ENCODE data around the gene ZNF331.

ZNF331 gene

DNA sequence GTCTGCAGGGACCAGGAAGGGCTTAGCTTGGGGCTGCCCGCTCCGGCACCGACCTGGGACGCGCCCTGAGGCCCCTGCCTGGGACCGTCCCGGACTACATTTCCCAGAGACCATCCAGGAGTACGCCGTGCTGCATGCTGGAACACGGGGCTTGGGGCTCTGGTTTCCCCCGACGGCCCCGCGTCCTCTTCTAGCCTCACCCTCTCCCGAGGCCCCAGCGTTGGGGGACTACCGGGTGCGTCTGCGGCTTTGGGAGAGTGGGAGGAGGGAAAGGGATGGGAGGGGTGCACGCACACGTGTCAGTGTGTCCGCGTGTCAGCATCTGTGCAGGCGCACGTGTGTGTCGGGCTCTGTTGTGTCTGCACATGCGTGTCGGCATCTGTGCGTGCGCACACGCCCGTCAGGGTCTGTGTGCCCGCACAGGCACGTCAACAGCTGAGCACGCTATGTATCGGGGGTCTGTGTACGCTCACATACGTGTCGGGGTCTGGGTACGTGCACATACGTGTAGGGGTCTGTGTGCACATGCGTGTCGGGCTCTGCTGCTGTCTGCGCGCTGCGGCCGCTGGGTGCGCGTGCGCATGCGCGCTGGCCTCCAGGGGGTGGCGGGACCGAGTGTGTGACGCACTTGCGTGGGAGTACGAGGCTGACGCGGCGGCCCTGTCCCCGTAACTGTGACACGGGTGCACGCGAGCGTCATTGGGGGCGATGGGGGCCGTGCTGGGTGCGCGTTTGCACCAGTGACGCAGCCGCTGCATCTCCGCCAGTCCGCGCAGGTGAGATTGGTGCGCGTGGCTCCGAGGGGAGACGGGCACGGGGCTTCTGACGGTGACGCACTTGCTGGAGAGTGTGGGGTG lies at the start of gene ZNF331:
Gene ZNF331 (plus strand): TSS at position 625 of the 857 bp plus-strand sequence. CDS start 31,232 bp downstream, outside the sequence.
- ChIA-PET POLR2A (interaction anchor here (0.6 to 3.0 kb wide), 3 partner anchors 17 to 651 kb away, joined by 3 to 17 read pairs (median 3); no protein-coding TSS in a partner anchor), CTCF (interaction anchor here (1.2 kb wide), 1 partner anchor 107 kb away, joined by 5 read pairs; no protein-coding TSS in a partner anchor)
- peaks cover 20 to 38% of the 10 kb centered on the region in 2 experiments for H3K36me3 ChIP-seq (ENCODE audit: control insufficient read depth in 2 of 2, insufficient read depth in 1 of 2, low read length in 2 of 2)
- peak within 1 kb of the TSS; percentile 74; the same call in 1 of the 2 replicates for H3K27ac ChIP-seq (ENCODE audit: extremely low read depth, low read depth, low read length)
- no peaks in the 10 kb centered on the region for H3K9me3 ChIP-seq (ENCODE audit: control insufficient read depth, insufficient read depth, low read depth, low read length)
- 0 out of 2 replicates have a peak, but pooled peaks cover 2% of the 10 kb centered on the region for H3K4me1 ChIP-seq (ENCODE audit: control insufficient read depth, insufficient read depth, low read length)
- peak within 1 kb of the TSS; percentile 70 for H3K4me3 ChIP-seq (ENCODE audit: low read depth, low read length)
- TF ChIP-seq ZNF629 (tag by site-specific recombination; IDR thresholded peaks at IDR 0.05), result peak; percentile 92
- no peak for TF ChIP-seq ZNF138 (tag by site-specific recombination; IDR thresholded peaks at IDR 0.05; ENCODE audit: borderline replicate concordance)
- peak; percentile 17 for TF ChIP-seq SETDB1 (IDR thresholded peaks at IDR 0.05; ENCODE audit: insufficient read length, low read length)
- TF ChIP-seq HOXC10 (CRISPR knock-in tag; IDR thresholded peaks at IDR 0.05), result 0 out of 2 replicates have a peak, but pooled peaks have one; percentile 42
- no peak for TF ChIP-seq ZNF530 (tag by site-specific recombination; IDR thresholded peaks at IDR 0.05; ENCODE audit: low read depth)
- no peak for TF ChIP-seq ZBTB8A (tag by site-specific recombination; IDR thresholded peaks at IDR 0.05)
- TF ChIP-seq BCL11A (tag by site-specific recombination; IDR thresholded peaks at IDR 0.05; ENCODE audit: low read depth), result no peak
- TF ChIP-seq ZBTB1 (tag by site-specific recombination; IDR thresholded peaks at IDR 0.05), result no peak
- TF ChIP-seq, protein P1, sequence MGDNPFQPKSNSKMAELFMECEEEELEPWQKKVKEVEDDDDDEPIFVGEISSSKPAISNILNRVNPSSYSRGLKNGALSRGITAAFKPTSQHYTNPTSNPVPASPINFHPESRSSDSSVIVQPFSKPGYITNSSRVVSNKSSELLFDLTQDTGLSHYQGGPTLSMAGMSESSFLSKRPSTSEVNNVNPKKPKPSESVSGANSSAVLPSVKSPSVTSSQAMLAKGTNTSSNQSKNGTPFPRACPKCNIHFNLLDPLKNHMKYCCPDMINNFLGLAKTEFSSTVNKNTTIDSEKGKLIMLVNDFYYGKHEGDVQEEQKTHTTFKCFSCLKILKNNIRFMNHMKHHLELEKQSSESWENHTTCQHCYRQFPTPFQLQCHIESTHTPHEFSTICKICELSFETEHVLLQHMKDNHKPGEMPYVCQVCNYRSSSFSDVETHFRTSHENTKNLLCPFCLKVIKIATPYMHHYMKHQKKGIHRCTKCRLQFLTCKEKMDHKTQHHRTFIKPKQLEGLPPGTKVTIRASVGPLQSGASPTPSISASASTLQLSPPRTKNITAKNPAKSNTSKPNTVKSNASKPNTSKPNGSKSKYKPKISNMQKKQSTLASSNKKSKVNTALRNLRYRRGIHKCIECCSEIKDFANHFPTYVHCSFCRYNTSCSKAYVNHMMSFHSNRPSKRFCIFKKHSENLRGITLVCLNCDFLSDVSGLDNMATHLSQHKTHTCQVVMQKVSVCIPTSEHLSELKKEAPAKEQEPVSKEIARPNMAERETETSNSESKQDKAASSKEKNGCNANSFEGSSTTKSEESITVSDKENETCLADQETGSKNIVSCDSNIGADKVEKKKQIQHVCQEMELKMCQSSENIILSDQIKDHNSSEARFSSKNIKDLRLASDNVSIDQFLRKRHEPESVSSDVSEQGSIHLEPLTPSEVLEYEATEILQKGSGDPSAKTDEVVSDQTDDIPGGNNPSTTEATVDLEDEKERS (tag by site-specific recombination; IDR thresholded peaks at IDR 0.05), result no peak
- no peak for TF ChIP-seq FEZF1 (tag by site-specific recombination; IDR thresholded peaks at IDR 0.05)
- no peak for TF ChIP-seq KLF7 (tag by site-specific recombination; IDR thresholded peaks at IDR 0.05; ENCODE audit: borderline replicate concordance)
- TF ChIP-seq, protein P2, sequence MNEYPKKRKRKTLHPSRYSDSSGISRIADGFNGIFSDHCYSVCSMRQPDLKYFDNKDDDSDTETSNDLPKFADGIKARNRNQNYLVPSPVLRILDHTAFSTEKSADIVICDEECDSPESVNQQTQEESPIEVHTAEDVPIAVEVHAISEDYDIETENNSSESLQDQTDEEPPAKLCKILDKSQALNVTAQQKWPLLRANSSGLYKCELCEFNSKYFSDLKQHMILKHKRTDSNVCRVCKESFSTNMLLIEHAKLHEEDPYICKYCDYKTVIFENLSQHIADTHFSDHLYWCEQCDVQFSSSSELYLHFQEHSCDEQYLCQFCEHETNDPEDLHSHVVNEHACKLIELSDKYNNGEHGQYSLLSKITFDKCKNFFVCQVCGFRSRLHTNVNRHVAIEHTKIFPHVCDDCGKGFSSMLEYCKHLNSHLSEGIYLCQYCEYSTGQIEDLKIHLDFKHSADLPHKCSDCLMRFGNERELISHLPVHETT (tag by site-specific recombination; IDR thresholded peaks at IDR 0.05), result no peak
- peak; percentile 93 for TF ChIP-seq ZNF76 (tag by site-specific recombination; IDR thresholded peaks at IDR 0.05; ENCODE audit: borderline replicate concordance, low read depth)
- peak; percentile 93 for TF ChIP-seq ZBTB21 (tag by site-specific recombination; IDR thresholded peaks at IDR 0.05)
- no peak for TF ChIP-seq ZNF670 (tag by site-specific recombination; IDR thresholded peaks at IDR 0.05; ENCODE audit: low read depth)
- no peak; the same call in 1 of the 2 replicates for TF ChIP-seq ZNF785 (tag by site-specific recombination; IDR thresholded peaks at IDR 0.05)
- TF ChIP-seq ZSCAN30 (tag by site-specific recombination; IDR thresholded peaks at IDR 0.05), result no peak
- no peak for TF ChIP-seq ZNF529 (tag by site-specific recombination; IDR thresholded peaks at IDR 0.05; ENCODE audit: insufficient replicate concordance)
- TF ChIP-seq SCRT2 (tag by site-specific recombination; IDR thresholded peaks at IDR 0.05), result no peak
- TF ChIP-seq, protein P3, sequence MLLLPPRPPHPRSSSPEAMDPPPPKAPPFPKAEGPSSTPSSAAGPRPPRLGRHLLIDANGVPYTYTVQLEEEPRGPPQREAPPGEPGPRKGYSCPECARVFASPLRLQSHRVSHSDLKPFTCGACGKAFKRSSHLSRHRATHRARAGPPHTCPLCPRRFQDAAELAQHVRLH (tag by site-specific recombination; IDR thresholded peaks at IDR 0.05), result no peak
- TF ChIP-seq ZNF19 (tag by site-specific recombination; IDR thresholded peaks at IDR 0.05; ENCODE audit: low read depth), result no peak
- TF ChIP-seq ZNF791 (tag by site-specific recombination; IDR thresholded peaks at IDR 0.05), result no peak
- TF ChIP-seq ZNF423 (tag by site-specific recombination; IDR thresholded peaks at IDR 0.05), result no peak
- TF ChIP-seq, protein P4, sequence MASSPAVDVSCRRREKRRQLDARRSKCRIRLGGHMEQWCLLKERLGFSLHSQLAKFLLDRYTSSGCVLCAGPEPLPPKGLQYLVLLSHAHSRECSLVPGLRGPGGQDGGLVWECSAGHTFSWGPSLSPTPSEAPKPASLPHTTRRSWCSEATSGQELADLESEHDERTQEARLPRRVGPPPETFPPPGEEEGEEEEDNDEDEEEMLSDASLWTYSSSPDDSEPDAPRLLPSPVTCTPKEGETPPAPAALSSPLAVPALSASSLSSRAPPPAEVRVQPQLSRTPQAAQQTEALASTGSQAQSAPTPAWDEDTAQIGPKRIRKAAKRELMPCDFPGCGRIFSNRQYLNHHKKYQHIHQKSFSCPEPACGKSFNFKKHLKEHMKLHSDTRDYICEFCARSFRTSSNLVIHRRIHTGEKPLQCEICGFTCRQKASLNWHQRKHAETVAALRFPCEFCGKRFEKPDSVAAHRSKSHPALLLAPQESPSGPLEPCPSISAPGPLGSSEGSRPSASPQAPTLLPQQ (tag by site-specific recombination; IDR thresholded peaks at IDR 0.05), result peak; percentile 19; the same call in 1 of the 2 replicates
- no peak for TF ChIP-seq MZF1 (tag by site-specific recombination; IDR thresholded peaks at IDR 0.05; ENCODE audit: borderline replicate concordance)
- TF ChIP-seq ZNF266 (tag by site-specific recombination; IDR thresholded peaks at IDR 0.05; ENCODE audit: low read depth), result no peak
